ENCODE results near the gene PSTK.

The PSTK gene

DNA sequence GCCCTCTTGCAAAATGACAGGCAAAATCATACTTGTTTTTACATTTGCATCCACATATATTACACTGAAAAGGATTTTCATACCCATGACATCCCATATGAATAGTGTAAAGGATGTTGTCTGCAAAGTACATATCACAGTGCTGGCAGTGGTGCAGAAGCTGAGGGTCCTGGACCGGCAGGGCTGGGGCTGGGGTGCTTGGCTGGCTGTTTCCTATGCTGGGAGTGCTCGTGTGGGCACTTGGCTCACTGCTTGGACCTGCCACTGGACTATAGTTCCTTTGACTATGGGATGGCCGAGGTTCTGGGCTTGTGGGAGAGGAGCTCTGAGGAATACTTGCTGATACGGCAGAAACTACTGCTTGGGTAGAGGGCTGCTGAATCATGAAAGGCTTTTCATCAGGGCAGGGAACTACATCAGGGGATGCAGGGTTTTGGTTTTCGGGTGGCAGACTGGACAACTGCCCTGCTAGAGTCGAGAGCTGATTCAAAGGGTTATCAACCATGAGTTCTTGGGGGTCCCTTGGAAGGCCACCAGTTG lies 13.7 kb downstream of the PSTK start:
- DNase-seq, result no peak

DNA sequence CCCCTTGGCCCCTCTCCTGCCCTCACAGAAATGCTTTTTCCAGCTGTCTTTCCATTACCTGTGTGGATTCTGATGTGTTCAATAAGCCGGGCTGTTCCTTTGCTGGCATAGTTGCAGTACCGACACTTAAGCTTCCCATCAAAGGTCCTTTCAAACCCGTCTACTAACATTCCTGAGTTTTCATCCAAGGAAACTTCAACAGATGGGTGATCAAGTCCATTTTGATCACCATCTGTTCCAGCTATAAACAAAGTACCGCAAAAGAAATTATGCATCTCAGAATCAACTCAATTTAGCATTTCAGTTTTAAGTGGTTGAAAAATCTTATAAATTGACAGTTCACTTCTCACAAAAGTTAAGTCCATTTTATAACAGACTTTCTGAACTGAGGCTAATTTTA lies 15.7 kb downstream of the PSTK start:
- DNase-seq, result no peak

DNA sequence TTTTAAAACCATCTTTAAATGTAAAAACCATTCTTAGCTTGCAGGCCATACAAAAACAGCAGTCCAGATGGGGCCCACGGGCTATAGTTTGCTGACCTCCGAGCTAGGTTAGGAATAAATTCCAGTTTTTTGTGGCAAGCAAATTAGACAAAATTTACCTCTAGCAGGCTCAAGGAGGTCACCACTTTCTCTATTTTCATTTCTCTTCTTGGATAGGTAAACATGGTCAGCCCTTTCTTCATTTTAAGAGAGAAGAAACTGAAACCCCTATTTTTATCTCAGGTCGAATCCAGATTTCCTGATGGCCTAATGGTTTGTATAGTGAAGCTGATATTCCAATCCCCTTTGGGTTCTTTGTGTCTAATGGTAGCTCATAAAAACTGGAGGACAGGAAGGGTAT lies 17.7 kb downstream of the PSTK start:
- DNase-seq, result no peak

DNA sequence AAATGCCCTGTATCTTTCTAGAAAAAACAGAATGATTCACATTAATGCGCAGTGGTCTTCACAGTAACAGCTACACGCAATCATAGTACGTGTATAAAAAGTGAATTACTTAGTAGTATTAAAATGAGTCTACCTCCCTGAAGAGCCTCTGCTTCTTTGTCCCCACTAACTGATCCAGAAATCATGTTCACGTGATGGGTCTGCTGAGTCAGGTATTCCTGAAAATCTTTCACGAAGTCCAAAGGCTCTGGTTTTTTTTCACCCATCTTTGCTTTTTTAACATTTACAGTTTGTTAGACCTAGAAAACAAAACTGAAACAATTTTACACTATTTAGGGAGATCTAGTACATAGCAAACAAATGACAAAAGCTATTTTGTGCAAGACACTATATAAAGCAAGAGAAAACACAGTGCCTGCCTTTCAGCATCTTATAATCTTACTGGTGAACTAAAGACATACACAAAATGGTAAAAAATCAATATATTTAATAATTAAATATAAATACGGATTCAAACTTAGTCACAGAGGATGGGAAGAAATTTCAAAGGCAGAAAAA lies 18.2 kb downstream of the PSTK start:
- no peak for DNase-seq

DNA sequence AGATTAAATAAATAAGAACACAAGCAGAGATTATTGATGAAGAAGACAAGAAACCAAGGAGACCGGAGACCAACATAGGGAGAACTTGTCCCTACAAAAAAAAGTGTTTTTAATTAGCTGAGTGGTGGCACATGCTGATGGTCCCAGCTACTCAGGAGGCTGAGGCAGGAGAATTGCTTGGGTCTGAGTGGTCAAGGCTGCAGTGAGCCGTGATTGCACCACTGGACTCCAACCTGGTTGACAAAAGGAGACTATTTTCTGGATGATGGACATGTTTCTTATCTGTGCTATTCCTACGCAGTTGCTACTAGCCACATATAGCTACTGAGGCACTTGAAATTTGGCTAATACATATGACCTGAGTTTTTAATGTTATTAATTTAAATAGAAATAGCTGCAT lies 18.7 kb downstream of the PSTK start:
- DNase-seq, result no peak

DNA sequence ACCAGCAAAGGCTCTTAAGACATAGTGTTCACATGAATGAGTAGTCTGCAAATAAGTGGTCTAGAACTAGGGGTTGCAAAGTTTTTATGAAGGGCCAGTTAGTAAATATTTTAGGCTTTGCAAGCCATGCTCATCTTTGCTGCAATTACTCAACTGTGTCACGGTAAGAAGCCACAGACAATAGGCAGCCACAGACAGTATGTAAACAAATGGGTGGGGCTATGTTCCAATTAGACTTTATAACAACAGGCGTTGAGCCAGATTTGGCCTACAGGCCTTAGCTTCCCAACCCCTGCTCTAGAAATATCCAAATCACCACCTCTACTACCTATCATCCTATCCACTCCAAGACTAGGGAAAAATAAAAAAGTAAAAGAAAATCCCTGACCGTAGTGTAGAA lies 19.1 kb downstream of the PSTK start:
- no peak for DNase-seq

DNA sequence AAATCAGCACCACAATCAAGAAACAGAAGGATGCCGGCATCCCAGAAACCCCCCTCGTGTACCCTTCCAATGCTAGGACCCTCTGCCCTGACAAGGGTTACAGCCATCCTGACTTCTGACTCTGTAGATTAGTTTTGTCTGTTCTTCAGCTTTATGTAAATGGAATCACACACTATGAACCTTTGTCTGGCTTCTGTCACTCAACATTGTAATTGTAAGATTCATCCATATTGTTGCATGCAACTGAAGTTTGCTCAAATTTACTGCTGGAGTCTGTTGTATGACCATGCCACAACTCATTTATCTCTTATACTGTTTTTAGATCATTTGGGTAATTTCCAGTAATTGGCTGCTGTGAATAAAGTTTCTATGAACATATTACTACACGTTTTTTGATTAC lies 20.0 kb downstream of the PSTK start:
- DNase-seq, result no peak

DNA sequence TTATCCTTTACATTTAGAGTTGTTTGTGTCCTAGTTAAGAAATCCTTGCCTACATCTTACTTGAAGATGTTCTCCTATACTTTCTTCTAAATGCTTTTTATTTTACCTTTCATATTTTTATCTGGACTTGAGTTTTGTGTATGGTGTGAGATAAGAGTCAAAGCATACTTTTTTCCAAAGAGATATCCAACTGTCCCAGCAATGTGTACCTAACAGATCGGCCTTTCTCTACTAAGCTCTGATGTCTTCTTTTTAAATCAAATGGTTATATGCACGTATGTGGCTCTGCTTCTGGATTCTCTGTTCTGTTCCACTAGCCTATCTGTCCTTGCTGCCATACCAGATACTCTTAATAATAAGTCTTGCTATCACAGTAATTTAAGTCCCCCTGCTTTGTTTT lies 21.2 kb downstream of the PSTK start:
- DNase-seq, result no peak

DNA sequence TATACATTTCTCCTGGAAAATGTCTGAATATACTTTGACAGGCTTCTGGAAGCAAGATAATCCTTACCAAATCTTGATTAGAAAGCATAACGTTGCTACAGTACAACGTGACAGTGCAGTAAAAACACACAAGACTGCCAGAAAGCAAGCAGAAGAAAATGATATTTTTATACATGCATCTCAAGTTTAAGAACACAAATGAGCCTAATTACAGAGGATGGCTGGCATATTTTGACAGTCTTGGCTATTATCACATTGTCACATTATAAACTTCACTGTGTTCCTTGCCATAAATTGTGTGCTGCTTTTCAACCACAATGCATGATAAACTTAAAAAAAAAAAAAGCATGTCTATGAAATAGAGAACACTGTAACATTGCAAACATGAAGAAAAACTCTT lies 24.1 kb downstream of the PSTK start:
- no peak for DNase-seq

DNA sequence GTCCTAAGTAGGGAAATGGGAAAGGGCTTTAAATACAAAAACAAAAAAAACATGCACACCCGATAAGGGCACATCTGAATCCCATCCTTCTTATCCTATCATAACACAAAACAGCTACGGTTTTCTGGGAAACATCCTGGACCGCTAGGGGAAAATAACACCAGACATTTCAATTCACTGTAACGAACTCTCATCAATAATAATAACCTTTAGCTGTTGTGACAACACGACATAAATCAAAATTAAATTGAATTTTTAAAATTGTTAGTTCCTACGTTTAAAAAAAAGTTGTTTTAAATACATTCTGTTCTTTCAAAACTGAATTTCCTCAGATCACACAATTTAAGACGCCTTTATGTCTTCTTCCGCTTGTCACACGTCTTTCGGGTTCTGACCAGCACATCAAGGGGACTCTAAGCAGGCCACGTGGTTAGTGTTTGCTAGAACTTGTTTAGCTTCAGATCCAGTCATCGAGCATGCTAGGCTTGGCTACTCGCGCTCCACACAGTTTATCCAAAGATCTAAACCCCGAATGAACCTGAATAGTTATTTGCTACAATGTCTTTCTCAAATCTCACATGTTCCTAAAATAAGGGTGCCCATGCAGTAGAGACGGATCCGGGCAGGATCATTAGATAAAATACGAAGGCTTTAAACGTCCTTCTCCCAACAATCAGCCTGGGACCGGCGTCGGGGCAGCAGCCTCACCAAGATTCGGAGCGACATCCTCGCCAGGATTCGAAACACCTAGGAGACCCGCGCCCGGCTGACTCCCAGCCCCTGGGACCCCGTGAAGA lies 27.6 kb downstream of the PSTK start:
- peak; percentile 27 for DNase-seq

DNA sequence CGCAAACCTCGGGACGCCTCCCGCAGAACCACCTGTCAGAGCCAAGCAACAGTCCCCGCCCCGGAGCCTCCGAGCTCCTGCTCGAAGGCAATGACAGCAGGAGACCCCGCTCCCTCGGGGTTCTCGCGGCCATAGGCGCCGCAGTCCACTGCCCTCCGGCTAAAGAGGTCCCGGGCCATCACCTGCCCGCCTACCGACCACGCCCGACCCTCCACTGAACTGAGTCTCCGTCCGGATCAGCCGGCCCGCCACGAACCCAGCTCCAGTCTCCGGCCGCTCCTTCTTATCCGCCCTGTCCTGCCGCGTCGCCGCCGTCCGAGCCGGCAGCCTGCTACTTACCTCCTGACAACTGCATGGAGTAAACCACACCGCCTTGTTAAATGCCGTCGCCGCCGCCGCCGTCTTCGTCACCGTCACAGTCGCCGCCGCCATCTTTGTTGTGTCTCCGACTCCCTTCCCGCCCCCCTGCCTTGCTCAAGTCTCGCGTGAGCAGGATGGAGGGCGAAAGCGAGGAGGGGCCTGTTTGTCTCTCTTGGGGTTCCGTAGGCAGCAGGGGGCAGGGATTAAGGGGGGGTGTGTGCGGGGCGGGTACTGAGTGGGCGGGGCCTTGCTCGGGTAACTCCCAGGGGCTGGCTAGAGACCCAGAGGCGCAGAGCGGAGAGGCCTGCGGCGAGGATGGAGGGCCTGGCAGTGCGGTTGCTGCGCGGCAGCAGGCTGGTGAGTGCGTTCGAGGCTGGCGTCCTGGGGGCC lies 28.3 kb downstream of the PSTK start, which contains the start of the genes ACADSB and IKZF5:
Gene ACADSB, plus strand, starts transcription at position 652 of the 750 bp plus-strand sequence. Its CDS starts 24 bp downstream, at position 676.
Gene IKZF5, minus strand, starts transcription at position 441 of the 750 bp plus-strand sequence. CDS start 10,170 bp downstream, outside the sequence.
- DNase-seq, result peak; percentile 94

DNA sequence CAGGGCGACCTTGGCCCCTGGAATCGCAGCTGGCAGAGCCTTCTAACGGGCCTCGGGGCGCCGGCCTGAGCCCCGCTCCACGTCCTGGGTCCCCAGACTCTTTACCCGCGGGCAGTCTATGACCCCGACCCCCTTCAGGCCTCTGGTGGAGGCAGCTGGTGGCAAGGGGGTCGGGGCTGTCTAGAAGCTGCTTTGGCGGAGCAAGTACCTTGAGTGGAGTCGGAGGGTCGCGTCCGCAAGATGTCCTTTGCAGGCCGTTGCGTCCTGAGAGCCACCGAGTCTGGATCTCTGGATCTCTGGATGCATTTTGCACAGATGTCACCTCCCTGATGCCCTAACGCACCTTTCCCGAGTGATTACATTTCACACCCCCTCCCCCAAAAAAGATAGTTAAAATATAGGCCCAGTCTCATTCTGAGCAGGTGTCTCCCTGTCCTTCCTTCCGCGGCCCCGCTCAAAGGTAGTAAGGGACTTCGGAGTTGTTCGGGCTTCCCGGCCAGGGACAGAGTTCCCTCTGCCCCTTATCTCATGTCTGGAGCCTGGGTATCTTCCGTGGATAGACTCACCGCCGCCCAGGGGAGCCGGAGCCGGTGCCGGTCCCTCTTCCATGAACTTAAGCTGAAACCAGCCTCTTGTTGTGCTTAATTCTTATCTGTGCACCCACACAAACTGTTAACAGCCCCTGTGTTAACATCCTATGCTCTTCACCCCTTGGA lies 29.1 kb downstream of the PSTK start:
- DNase-seq, result no peak

DNA sequence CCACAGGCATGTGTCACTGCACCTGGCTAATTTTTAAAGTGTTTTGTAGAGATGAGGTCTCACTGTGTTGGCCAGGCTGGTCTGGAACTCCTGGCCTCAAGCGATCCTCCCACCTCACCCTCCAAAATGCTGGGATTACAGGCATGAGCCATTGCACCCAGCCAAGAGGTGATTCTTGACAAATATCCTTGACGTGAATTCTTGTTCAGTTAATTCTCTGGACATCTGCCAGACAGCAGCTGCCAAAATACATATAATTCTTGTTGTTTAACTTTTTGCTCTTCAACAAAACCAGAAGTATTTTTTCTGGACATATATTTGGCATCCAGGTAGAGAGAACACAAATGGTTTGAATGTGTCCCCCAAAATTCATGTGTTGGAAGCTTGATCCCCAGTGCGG lies 31.8 kb downstream of the PSTK start:
- no peak for DNase-seq

DNA sequence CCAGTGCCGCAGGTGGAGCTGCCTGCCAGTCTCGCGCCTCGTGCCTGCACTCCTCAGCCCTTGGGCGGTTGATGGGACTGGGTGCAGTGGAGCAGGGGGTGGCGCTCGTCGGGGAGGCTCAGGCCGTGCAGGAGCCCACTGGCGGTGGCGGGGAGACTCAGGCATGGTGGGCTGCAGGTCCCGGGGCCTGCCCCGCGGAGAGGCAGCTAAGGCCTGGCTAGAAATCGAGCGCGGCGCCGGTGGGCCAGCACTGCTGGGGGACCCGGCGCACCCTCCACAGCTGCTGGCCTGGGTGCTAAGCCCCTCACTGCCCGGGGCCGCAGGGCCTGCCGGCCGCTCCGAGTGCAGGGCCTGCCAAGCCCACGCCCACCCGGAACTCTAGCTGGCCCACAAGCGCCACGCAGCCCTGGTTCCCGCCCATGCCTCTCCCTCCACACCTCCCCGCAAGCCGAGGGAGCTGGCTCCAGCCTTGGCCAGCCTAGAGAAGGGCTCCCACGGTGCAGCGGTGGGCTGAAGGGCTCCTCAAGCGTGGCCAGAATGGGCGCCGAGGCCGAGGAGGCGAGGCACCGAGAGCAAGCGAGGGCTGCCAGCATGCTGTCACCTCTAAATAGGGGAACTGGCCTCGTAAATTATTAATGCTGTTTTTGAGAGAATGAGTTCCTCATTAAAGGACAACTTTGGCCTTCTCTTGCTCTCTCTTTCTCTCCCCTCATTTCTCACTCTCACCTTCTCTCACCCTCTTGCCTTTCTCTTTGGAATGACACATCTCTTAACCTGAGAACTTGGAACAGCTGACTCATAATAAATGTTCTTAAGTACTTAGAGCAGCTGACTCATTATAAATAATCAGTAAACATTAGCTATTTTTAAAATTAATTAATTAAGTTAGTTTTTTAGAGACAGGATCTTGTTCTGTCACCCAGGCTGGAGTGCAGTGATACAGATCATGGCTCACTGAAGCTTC lies 33.5 kb downstream of the PSTK start:
- no peak for DNase-seq

DNA sequence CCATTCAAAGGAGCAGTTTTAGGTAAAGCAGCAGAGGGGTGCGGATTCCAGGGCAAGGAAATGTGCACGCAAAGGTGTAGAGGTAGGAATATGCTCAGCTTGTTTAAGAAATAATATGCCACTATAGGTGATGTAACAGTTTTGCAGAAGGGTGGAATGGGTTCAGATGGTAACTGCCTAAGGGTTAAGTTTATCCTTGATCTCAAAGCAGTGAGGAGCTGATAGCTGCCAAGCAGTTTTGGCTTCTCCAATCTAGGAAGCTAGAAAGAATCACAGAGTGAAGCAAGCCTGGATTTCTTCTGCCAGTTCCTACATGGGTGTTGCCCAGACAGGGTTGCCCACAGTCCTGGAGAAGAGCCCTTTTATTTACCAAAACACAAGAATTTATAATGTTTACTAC lies 34.6 kb downstream of the PSTK start:
- no peak for DNase-seq

DNA sequence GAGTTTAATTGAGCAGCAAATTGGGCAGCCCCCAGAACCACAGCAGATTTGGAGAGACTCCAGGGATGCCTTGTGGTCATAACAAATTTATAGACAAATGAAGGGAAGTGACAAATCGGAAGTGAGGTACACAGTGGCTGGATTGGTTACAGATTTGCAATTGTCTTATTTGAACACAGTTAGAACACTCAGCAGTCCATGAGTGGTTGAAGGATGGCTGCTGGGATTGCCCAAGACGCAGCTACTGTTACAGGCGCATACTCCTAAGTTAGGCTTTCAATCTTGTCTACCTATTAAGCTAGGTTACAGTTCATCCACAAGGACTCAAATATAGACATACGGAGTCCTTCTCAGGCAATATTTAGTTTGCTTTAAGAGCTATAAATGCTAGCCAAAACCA lies 36.0 kb downstream of the PSTK start:
- DNase-seq, result no peak

DNA sequence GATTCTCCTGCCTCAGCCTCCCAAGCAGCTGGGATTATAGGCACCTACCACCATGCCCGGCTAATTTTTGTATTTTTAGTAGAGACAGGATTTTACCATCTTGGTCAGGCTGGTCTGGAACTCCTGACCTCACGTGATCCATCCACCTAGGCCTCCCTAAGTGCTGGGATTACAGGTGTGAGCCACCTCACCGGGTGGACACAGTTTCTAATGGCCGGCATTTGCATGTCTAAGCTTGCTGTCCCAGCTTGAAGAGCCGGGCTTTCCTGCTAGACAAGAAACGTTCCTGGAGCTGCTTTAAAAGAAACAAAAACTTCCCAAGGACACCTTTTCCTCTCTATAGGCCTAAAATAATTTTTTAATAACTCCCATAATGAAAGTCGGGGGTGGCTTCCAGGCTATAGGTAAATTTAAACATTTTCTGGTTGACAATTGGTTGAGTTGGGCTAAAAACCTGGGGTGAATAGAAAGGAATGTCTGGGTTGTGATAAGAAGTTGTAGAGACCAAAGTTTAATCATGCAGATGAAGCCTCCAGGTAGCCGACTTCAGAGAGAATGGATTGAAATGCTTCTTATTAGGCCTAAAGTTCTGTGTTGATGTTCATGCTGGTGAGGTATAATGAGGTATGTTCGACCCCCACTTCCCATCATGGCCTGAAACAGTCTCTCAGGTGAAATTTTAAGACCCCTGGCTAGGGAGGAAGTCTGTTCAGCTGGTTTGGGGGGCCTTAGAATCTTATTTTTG lies 37.4 kb downstream of the PSTK start:
- DNase-seq, result no peak

DNA sequence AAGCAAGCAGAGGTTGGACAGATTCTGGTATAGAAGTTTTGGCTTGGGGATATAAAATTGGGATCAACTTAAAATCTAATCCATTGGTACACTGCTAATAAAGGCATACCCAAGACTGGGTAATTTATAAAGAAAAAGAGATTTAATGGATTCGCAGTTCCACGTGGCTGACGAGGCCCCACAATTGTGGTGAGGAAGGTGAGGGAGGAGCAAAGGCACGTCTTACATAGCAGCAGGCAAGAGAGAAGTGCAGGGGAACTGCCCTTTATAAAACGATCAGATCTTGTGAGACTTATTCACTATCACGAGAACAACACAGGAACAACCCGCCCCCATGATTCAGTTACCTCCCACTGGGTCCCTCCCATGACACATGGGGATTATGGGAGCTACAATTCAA lies 38.3 kb downstream of the PSTK start:
- DNase-seq, result no peak

DNA sequence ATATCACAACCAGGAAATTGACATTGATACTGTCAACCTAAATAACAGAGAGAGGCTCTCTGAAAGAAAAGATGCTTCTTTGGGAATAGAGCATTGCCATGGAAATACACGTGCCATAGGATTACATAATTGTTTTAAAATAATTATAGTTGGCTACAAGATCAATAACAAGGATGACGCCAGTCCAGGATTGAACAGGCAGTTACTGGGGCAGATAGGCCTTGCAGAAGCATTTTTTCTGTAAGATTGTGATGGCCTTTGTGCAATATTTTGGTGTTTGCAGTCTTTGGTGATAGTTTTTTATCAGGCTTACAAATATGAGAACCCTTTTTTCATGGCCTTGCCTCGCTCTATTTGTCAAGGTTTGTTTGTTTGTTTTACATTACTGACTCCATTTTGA lies 39.1 kb downstream of the PSTK start:
- no peak for DNase-seq

DNA sequence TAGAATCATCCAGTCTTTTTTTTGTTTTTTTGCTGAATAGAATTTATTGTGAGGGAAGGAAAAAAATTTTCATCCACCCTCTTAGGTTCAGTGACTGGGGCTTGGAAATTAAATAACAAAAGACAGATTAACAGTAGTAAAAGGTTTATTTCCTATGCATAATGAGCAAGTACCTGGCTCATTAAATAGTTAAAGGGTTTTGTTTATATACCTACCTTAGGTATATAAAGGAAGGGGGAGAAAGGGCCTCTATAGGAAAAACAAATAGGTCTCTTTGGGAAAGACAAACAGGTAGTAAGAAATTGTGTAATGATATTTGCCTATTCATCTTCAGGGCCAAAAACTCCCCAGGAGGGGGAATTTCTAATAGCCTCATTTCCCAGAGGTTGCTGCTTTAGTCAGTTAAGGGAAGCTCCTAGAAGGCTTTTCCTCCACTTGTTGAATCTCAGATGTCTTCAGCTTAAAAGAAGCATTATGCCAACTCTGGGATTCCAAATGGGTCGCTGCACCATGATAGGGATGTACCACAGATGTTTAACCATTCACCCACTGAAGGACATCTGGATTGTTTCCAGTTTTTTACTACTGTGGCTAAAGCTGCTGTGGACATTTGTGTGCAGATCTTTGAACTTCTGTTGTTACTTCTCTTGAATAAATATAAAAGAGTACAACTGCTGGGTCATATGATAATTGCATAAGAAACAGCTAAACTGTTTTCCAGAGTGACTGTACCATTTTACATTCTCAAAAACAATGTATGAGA lies 39.9 kb downstream of the PSTK start:
- DNase-seq, result no peak

Data from T-helper 9 cell (primary cell).